Lower lobe of right lung (tissue), 2 donors: ENCODE measurements around the gene PLPP2. TPM values are rescaled to one million over a fixed set of nuclear protein-coding genes. Genes with fewer than 3 reads are reported as not detected.

ENCODE experiments used
- ATAC-seq, 2 donors: fragments of 200-7000 bp; cut with Tn5 transposase; one replicate each; pipeline ENCODE4 v1.9.1; 2020 to 2022; ENCODE audit warnings: mild to moderate bottlenecking in 2 of 2, moderate library complexity in 2 of 2
- DNase-seq: peaks from one replicate; pipeline ENCODE4 v3.0.0-alpha.2; 2020
- H3K27ac ChIP-seq: fragments of 200-600 bp; one replicate; pipeline ENCODE4 v1.8.0; 2022
- H3K27me3 ChIP-seq: fragments of 200-600 bp; one replicate; pipeline ENCODE4 v1.8.0; 2022; ENCODE audit warnings: low read depth
- H3K36me3 ChIP-seq: fragments of 200-600 bp; one replicate; pipeline ENCODE4 v1.8.0; 2022; ENCODE audit warnings: mild to moderate bottlenecking
- H3K4me1 ChIP-seq: fragments of 200-600 bp; one replicate; pipeline ENCODE4 v1.8.0; 2022
- H3K4me3 ChIP-seq: fragments of 200-600 bp; one replicate; pipeline ENCODE4 v1.8.0; 2022; ENCODE audit warnings: mild to moderate bottlenecking
- H3K9me3 ChIP-seq: fragments of 200-600 bp; one replicate; pipeline ENCODE4 v1.8.0; 2022
- CTCF ChIP-seq: fragments of 200-600 bp; IDR thresholded peaks from one replicate; pipeline ENCODE4 v1.8.0; 2022; ENCODE audit warnings: antibody characterized with exemption, mild to moderate bottlenecking
- intact Hi-C: fragments of 100-400 bp; cut with DNase I; formaldehyde crosslinking; loops from one replicate; pipeline ENCODE4 v1.11.0; 2022
- total RNA-seq: library from RNA; stranded (reverse); fragmentation: NEBNext Ultra II Directional; extraction: Animal tissue kit (Norgen Biotek cat#: 25700); gene quantifications from one replicate; pipeline ENCODE4 v1.2.1, GENCODE V29; 2021
- donor health status: DM: no; HTN: yes; CAD: no; lungs with severe emphysema.

The PLPP2 gene
- total RNA-seq, 1 donor from 2014 or later, result 11.7 TPM

GRCh38 chr19:328025-328505 lies 36.9 kb upstream of the PLPP2 start:
- Histone ChIP-seq H3K9me3 (no peaks in the 10 kb centered on the region), H3K4me1 (no peaks in the 10 kb centered on the region), H3K27ac (no peak overlapping the region), H3K36me3 (peaks cover 77% of the 10 kb centered on the region), H3K4me3 (no peak overlapping the region), H3K27me3 (no peaks in the 10 kb centered on the region)
- intact Hi-C loops, result no loop called here
- DNase-seq (no peak), ATAC-seq (no peak)
- no peak for TF ChIP-seq CTCF

GRCh38 chr19:327291-328024 lies 36.3 kb upstream of the PLPP2 start:
- no peak for ATAC-seq
- no peak for TF ChIP-seq CTCF
- intact Hi-C loops, result no loop called here
- no peak overlapping the region for H3K4me3 ChIP-seq
- no peaks in the 10 kb centered on the region for H3K9me3 ChIP-seq
- H3K4me1 ChIP-seq, result no peaks in the 10 kb centered on the region
- H3K27me3 ChIP-seq, result no peaks in the 10 kb centered on the region
- DNase-seq, result no peak
- H3K36me3 ChIP-seq, result peaks cover 79% of the 10 kb centered on the region
- H3K27ac ChIP-seq, result no peak overlapping the region

- ATAC-seq, result no peak
- Histone ChIP-seq H3K4me3 (no peak overlapping the region), H3K27ac (no peak overlapping the region), H3K4me1 (no peaks in the 10 kb centered on the region), H3K9me3 (no peaks in the 10 kb centered on the region), H3K27me3 (no peaks in the 10 kb centered on the region), H3K36me3 (peaks cover 80% of the 10 kb centered on the region)
- no peak for DNase-seq
- intact Hi-C loops, result no loop called here
- no peak for TF ChIP-seq CTCF
Observed at GRCh38 chr19:326871-327270, 35.7 kb upstream of the PLPP2 start.

- H3K27me3 ChIP-seq, result no peaks in the 10 kb centered on the region
- ATAC-seq, result no peak
- H3K9me3 ChIP-seq, result no peaks in the 10 kb centered on the region
- no peak for DNase-seq
- H3K36me3 ChIP-seq, result peaks cover 80% of the 10 kb centered on the region
- TF ChIP-seq CTCF, result no peak
- intact Hi-C loops, result no loop called here
- H3K27ac ChIP-seq, result no peak overlapping the region
- no peaks in the 10 kb centered on the region for H3K4me1 ChIP-seq
- H3K4me3 ChIP-seq, result no peak overlapping the region
Observed at GRCh38 chr19:325937-326565, 34.8 kb upstream of the PLPP2 start.

GRCh38 chr19:325173-325936 lies 34.2 kb upstream of the PLPP2 start:
- no peak overlapping the region for H3K27ac ChIP-seq
- H3K4me3 ChIP-seq, result no peak overlapping the region
- H3K9me3 ChIP-seq, result no peaks in the 10 kb centered on the region
- DNase-seq (no peak), ATAC-seq (peak in 1 of 2 donors; percentile 30)
- H3K27me3 ChIP-seq, result no peaks in the 10 kb centered on the region
- TF ChIP-seq CTCF, result no peak
- intact Hi-C loops, result no loop called here
- H3K4me1 ChIP-seq, result no peaks in the 10 kb centered on the region
- peaks cover 80% of the 10 kb centered on the region for H3K36me3 ChIP-seq
